CD4-positive, alpha-beta T cell treated with Interleukin-15 for 1 hour (primary cell): ENCODE results near the gene DCLRE1C.
"Not testable (repeated sequence)": the region's sequence is repeated elsewhere in the genome, so short reads cannot be mapped to it uniquely, and the experiment has no call there.

Source experiments
- DNase-seq: peaks from one replicate; pipeline ENCODE4 v3.0.0-alpha.2; 2020

DCLRE1C gene

DNA sequence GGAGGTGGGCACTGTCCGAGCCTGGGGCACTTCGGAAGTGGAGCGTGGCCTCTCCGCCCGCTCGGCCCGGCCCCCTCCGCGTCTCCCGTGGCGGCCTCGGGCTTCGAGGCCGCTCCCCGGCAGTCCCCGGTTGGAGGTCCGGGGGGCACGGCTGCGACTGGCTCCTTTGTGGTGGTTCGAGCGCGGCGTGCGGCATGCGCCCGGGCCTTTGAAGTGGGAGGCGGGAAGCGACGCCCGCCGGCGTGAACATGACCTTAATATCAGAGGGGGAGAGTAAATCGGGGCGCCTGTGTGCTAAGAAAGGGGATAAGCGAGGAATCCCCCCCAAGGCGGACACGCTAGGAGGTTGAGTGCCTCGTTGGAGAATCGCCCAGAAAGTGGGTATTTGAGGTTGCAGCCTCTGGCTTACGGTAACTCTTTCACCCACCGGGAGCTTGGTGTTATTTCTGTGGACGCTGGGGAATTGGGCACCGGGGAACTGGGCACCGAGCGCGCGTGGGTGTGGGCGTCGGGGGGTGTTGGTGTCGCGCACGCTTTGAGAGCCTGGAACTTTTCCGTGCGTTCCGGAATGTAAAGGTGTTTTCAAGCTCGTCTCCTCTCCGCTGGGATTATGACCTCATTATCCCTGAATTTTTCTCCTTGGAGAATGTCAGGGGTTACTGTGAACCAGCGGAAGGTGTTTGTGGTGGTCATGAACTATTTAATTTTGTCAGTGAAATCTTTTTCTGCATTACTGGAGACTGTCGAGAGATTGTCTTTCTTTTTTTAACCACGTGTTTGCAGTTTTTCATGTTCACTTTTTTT lies 74.6 kb downstream of the DCLRE1C start:
- DNase-seq, result peak; percentile 19

DNA sequence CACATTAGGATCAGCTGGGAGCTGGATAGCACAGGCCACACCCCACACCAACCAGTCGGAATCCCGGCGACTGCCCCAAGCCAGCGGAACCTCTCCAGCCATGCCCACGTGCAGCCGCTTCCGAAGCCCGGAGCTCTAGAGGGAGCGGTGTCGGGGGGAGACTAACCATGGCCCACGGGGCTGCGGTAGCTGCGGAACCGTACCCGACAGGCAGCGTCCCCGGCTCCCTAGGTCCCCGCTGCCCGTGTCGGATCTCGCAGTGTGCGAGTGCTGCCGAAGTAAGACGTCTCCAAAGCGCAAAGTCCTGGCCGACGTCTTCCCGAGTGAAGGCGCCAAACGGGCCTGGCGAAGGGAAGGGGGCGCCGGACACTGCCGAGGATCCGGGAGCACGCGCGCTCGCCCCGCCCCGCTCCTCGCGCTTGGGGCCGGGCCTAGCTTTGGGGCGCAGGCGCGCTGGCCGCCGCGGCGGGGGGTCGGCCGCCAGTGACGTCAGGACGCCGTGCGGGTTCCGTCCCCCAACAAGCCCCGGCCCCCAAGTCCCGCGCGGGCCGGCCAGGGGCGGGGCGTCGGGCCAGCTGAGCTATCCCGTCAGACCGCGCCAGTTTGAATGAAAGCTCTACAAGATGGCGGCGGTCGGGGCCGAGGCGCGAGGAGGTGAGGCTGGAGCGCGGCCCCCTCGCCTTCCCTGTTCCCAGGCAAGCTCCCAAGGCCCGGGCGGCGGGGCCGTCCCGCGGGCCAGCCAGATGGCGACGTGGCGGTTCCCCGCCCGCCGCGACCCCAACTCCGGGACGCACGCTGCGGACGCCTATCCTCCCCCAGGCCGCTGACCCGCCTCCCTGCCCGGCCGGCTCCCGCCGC lies 75.4 kb downstream of the DCLRE1C start, which contains the start of gene SUV39H2:
Gene SUV39H2 (plus strand): TSS at position 601 of the 858 bp plus-strand sequence. CDS start 23 bp downstream, at position 624.
- peak; percentile 94 for DNase-seq

DNA sequence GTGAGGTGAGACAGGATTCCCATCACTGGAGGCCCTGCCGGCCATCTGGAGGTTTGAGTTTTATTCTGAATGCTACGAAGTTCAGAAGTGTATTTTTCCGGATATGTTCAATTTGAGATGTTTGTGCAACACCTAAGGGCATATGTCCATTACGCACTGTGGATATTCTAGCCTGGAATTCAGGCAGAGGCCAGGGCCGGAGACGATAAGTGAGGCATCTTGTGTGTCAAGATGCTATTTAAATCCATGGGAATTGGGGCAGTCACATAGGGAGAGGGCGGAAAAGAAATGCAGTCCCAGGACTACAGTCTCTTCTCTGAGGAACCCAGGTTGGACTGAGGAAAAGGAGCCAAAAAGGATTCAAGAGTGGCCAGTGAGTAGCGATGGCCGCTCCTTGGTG lies 77.1 kb downstream of the DCLRE1C start:
- no peak for DNase-seq

DNA sequence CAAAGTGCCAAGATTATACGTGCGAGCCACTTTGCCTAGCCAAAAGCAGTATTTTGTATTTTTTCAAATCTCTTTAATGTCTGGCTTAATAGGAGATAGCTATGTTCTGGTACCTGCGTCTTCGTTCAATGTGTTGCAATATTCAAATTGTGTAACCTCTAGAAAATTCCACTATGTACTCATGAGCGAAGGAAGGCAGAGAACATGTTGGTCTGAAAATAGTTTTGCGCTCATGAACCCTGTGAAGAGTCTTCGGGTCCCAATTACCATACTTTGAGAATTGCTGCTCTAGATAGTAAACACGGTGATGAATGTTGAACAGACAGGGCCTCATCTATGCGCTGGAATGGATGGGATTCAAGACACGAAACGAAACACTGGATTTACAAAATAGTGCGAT lies 78.0 kb downstream of the DCLRE1C start:
- DNase-seq, result no peak

DNA sequence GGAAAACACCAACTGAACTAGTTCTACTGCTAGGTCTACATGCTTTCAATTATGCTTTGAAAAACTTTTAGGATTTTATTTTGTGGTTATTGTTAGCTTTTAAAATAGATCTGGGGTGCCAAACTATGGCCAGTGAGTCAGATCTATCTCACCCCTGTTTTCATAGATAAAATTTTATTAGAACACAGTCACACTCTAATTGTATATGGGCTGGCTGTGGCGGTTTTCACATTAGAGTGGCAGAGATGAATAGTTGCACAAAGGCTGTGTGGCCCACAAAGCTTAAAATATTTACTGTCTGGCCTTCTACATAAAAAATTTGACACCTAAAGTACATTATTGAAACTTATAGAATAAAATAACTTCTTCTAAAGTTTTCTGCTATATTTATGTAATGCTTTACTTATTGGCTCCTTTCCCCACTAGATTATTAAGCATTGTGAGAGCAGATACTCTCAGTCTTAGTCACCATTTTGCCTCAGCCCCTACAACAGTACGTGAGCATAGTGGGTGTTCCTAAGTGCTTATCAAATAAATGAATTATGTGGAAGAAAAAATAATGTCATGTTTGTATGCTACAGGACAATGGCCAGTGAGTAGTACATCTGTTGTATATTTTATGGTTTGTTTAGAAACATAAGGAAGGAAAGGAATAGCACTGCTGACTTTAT lies 80.7 kb downstream of the DCLRE1C start:
- no peak for DNase-seq

DNA sequence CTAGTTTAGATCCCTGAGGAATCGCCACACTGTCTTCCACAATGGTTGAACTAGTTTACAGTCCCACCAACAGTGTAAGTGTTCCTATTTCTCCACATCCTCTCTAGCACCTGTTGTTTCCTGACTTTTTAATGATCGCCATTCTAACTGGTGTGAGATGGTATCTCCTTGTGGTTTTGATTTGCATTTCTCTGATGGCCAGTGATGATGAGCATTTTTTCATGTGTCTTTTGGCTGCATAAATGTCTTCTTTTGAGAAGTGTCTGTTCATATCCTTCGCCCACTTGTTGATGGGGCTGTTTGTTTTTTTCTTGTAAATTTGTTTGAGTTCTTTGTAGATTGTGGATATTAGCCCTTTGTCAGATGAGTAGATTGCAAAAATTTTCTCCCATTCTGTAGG lies 89.0 kb downstream of the DCLRE1C start:
- not testable (repeated sequence) for DNase-seq

DNA sequence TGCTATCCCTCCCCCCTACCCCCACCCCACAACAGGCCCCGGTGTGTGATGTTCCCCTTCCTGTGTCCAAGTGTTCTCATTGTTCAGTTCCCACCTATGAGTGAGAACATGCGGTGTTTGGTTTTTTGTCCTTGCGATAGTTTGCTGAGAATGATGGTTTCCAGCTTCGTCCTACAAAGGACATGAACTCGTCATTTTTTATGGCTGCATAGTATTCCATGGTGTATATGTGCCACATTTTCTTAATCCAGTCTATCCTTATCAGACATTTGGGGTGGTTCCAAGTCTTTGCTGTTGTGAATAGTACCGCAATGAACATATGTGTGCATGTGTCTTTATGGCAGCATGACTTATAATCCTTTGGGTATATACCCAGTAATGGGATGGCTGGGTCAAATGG lies 89.4 kb downstream of the DCLRE1C start:
- not testable (repeated sequence) for DNase-seq

DNA sequence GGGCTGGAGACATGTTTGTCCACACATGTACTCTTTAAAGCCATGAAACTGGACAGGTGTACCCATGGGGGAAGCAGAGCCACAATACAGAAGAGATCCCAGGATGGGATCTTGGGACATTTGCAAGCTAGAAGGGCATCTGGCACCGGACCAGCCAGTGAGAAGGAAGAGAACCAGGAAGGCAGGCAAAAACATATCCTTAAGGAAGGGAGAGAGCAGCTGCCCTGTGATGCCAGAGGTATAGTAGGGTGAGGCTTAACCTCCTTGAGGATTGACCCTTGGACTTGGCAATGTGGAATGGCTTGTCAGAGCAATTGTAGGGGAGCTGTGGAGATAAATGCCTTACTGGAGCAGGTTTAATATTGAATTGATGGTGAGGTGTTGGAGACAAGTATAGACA lies 93.1 kb downstream of the DCLRE1C start:
- no peak for DNase-seq

DNA sequence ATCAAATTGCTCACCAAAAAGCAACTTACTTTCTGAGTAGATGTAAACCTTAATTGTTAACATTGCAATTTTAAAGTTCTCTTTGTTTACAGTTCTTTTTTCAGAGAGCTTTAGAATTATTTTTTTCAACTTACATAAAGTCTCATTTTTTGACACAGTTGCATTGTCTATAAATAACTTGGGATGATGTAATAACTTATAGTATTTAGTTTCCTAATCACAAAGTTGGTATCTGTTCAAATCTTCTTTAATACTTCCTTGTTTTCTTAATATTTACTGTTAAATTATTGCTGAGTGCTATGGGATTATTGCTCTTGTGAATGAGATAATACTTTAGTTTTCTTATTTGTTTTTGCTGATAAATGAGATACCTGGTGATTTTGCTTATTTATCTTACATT lies 94.1 kb downstream of the DCLRE1C start:
- no peak for DNase-seq

DNA sequence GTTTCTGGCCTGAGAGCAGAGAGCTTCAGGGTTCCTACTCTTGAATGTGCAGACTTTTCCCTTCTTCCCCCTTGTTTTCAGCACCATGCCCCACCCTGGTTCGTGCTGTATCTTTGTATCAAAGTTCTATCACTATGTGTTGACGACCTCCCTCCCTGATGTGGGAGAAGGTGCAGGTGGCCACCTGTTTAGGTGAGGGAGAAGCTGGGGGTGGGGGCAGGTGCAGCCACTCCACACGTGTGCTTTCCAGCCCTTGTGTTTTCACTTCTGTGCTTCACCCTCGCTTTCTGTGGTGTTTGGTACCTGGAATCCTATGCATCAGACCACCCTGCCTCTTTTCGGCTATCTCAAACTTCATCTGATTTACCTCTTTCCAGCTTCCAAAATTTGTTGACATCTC lies 94.9 kb downstream of the DCLRE1C start:
- DNase-seq, result no peak

DNA sequence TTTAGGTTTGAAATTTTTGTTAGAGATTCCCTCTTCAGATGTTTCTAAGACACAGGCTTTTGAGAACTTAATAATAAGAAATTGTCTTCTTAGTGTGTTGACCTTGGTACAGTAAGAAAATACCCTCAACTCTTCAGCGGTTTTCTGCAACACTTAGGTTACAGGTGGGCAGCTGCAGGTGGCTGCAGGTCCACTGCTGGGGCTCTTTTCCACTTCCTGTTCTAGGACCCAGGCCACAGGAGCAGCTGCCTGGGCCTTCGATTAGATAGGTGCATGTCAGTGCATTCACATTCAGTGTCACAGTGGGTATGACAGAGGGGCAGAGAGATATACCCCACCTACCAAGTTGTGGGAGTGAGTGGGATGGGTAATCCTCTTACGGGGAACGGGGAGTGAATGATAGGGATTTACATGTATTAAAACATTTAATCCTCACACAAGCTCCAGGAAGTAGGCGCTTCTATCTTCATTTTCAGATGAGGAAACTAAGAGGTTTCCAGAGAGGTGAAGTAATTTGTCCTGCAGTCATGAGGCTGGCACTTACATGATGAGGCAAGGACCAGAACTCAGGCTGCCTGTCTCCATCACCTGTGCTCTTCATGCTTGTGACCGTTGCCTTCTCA lies 95.4 kb downstream of the DCLRE1C start:
- no peak for DNase-seq

DNA sequence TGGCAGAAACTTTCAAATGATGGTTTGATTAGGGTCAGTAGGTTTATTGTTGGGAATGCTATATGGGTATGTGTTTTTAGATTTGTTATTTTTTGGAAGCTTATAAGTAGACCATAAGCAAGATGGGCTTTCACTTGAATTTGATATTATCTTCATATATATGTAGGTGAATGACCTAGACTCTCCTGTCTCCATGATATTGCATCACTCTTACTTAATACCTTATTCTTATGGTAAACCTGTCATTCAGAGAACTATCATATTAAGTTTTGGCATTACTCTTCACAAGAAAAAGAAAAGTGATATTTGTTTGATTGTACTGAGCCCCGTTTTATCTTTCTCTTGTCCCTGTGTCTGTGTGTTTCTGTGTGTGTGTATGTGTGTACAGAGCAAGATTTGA lies 98.4 kb downstream of the DCLRE1C start:
- no peak for DNase-seq

DNA sequence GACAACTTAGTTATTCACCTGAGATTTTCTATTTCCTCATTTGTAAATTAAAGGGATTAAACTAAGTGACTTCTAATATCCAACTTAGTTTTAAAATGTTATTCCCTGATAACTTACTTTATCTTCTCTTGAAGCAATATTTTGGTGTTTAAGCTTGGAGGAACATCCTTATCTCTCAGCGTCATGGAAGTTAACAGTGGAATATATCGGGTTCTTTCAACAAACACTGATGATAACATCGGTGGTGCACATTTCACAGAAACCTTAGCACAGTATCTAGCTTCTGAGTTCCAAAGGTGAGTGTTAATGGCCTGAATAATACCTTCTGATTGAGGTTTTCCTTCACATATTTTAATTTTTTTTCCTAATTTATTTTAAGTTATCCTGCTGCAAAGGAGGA lies 101.7 kb downstream of the DCLRE1C start:
- DNase-seq, result no peak
